ENCODE measurements around the gene C1orf74.

Gene C1orf74

GRCh38 chr1:209784265-209785169 lies at the start of gene C1orf74:
Gene C1orf74, minus strand, starts transcription at chr1:209784559. Its CDS starts 925 bp downstream, at chr1:209783634.
- FAIRE-seq, result peak; percentile 93

DNA sequence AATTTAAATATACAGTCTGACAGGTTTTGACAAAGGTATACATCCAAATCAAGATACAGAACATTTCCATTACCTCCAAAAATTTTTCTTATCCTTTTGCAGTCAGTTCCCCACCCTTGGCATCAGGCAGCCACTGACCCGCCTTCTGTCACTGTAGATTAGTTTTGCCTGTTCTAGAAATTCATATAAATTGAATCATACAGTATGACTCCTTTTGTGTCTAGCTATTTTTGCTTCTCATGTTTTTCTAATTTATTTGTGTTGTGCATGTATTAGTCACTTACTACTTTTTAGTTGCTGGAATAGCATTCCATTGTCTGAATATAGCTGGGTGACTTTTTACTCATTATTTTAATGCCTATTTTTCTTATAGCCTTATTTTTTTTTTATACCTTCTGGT lies 47.3 kb upstream of the C1orf74 start:
- no peak for FAIRE-seq

DNA sequence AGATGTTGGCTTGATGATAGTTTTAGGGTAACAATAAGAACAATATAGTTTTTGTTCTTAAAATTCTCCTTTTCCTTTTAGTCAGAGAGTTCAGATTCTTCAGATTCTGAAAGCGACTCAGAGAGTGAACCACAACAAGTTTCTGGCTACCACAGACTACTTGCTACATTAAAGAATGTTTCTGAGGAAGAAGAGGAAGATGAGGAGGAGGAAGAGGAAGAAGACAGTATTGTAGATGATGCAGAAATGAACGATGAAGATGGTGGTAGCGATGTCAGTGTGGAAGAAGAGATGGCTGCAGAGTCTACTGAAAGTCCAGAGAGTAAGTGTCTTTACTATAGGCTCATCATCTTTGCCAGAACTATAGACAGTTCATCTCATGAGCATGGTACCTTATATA lies 46.4 kb upstream of the C1orf74 start:
- FAIRE-seq, result no peak

GRCh38 chr1:209829716-209830115 lies 45.4 kb upstream of the C1orf74 start:
- FAIRE-seq, result no peak

- FAIRE-seq, result peak; percentile 86
These were observed 43.3 kb upstream of the C1orf74 start, which contains the start of gene UTP25 for GRCh38 chr1:209827384-209828262. Gene UTP25, plus strand, starts transcription at chr1:209827972. Its CDS starts 92 bp downstream, at chr1:209828064.

DNA sequence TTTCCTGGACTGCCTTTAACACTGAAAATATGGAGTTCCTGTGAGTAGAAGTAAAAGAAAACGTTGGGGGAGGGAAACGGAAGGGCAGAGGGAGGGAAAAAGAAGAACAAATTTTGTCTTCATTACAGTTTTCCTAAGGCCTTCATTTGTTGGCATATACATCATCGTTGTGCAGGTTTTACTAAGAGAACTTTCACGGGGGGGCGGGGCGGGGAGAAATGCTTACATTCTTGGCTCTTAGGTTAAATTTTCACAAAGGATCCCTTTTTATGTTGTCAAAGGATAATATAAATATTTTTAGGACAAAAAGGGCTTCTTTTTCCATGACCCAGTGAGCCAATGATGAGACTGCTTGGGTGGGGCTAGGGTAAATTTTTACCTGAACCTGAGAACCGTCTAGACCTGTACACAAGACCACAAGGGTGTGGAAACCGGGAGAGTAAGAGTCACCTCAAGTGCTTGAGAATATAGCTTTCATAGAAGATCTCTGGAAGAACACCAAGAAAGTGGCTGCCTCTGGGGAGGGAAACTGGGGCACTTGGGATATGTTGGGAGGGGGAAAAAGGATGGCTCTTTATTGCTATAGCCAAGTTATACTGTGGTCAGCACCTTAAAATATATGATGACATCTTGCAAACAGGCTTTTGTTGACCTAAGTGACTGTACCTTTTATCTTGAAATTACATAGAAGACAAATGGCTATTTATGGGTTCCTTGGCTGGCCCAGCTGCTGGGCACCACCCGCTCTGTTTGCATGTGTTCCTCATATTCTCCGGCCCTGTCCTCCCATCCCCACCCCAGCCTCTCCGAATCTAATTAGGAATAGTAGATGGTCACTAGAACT lies 41.5 kb upstream of the C1orf74 start:
- no peak for FAIRE-seq

DNA sequence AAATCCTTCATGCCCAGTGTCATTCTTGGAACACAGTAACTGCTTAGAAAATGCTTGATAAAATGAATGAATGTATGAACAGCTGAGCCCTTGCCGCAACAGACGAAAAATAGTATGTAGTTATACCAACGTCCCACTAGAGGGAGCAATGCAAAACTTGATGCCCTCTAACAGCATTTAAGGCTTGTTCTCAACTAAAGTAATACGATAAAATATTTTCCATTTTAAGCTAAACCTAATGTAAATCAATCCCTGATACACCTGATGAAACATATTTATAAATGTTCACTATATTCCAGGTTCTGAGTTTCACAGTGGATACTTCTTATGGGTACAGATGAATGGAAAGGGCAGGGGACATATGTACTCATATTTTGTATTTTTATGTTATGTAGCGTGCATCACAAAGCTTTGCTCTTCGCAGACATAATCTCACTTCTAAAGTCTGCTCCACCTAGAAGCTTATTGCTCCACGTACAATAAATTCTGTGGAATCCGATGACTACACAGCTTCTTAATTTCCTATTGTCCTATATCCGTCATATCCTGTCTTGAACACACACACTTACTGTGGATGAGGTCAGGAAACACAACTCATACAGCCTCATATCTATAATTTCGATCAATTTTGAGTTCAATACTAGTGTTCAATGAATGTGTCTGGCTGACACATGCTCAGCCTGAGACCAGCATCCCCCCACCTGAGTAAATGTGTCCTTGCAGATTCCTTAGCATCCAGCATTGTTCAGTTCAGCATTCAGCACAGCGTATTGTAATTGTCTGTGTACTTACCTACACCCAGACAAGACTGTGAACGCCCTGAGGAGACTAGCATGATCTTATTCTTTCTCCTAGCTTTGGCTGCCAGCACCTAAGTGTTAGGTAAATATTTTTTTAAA lies 39.0 kb upstream of the C1orf74 start:
- peak; percentile 70 for FAIRE-seq

GRCh38 chr1:209822706-209823105 lies 38.3 kb upstream of the C1orf74 start:
- FAIRE-seq, result no peak

DNA sequence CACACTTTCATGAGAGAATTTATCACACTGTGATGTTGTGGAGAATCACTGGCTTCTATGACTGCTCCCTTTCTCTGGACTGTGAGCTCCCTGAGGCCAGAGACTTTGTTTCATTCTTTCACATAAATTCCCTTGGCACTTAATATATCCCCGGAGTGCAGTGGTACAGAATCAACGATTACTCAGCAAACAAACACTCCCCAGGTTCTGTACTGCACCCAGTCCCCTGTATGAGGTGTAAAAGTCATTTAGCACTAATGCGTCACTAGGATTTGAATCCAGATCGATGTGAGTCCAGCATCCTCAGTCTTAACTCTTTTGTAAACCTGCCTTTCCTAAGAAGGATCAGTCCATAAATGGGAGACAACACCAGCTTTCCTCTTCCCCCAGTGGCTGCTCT lies 36.6 kb upstream of the C1orf74 start:
- no peak for FAIRE-seq

- FAIRE-seq, result no peak
These were observed 34.7 kb upstream of the C1orf74 start for GRCh38 chr1:209819058-209819457.

- no peak for FAIRE-seq
These were observed 33.3 kb upstream of the C1orf74 start for GRCh38 chr1:209817691-209818090.

DNA sequence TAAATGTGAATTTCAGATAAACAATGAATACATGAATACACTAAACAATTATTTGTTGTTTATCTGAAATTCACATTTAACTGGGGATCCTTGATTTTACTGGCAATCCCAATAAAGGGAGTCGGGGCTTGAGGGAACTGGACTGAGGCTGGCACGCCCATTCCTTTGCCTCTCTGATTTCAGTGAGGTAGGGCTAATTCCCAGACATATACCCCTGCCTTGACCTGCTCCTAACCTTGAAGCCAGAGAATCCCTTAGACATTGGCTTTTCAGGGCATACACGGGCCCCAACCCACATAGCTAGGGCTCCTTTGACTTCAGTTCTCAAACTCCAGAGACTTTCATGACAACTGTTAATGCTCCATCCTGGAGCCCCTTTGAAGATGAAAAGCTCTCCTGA lies 32.6 kb upstream of the C1orf74 start:
- FAIRE-seq, result no peak

DNA sequence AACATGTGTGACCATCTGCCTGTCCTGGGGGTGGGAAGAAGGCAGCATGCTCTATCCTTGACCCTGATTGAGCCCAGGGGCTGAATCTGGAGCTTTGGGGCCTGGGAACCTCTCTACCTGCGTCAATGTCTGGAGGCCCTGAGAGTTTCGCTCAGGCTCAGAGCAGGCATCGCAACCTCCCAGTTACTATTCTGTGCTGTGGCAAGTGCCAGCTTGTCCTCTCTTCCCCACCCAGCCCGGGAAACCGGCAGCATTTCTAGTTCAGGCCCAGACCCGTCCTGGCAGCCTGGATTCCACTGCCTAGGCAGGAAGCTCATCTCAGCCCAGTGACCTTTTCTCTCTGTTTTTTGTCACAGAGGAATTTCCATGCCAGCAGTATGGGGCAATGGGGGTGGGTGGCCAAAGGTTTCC lies 31.6 kb upstream of the C1orf74 start:
- FAIRE-seq, result no peak

- no peak for FAIRE-seq
These were observed 31.1 kb upstream of the C1orf74 start for GRCh38 chr1:209815490-209815889.

GRCh38 chr1:209813902-209814301 lies 29.5 kb upstream of the C1orf74 start:
- FAIRE-seq, result no peak

GRCh38 chr1:209810783-209811182 lies 26.4 kb upstream of the C1orf74 start:
- no peak for FAIRE-seq

GRCh38 chr1:209809611-209810010 lies 25.3 kb upstream of the C1orf74 start:
- FAIRE-seq, result no peak

- no peak for FAIRE-seq
These were observed 23.8 kb upstream of the C1orf74 start for GRCh38 chr1:209808059-209808581.

- no peak for FAIRE-seq
These were observed 23.1 kb upstream of the C1orf74 start for GRCh38 chr1:209807509-209807908.

- FAIRE-seq, result no peak
These were observed 21.8 kb upstream of the C1orf74 start, which contains the start of gene IRF6 for GRCh38 chr1:209805875-209806760. Gene IRF6, minus strand, starts transcription at chr1:209806142. Its CDS starts 4,729 bp downstream, at chr1:209801413.

Measured in A204.1 (cell line).